GM12878 (cell line): ENCODE results near the gene TMOD3. TPM values are rescaled to one million over a fixed set of nuclear protein-coding genes. Genes with fewer than 3 reads are reported as not detected.
A peak's percentile ranks its signal among the peaks of the same experiment; 100 is the strongest.

ENCODE experiments used
- ATAC-seq: fragments of 200-7000 bp; cut with Tn5 transposase; 3 replicates; pipeline ENCODE4 v1.9.1; 2020; ENCODE audit warnings: mild to moderate bottlenecking, moderate library complexity
- BruUV-seq: library from RNA; stranded (reverse); fragments of 400-500 nt; replicated peaks from 2 replicates; lab custom pipeline; 2021; lab: Mats Ljungman, UMichigan
- CTCF ChIA-PET: fragments of 300-600 bp; sonication (Branson Sonifier 250); formaldehyde crosslinking; extraction: SDS; loops from one replicate; lab custom pipeline; 2021; ENCODE audit warnings: inconsistent platforms; lab: Yijun Ruan, JAX
- POLR2A ChIA-PET: fragments of 350-600 bp; formaldehyde crosslinking; extraction: SDS; loops from one replicate; lab custom pipeline; 2021; ENCODE audit warnings: inconsistent platforms; lab: Charles Lee
- RAD21 ChIA-PET: fragments of 300-600 bp; sonication (Branson Sonifier 250); formaldehyde crosslinking; loops from one replicate; lab custom pipeline; 2023; ENCODE audit warnings: antibody characterized with exemption; ENCODE audit not compliant: unreplicated experiment; lab: Charles Lee
- SMC1A ChIA-PET: fragments of 300-600 bp; sonication (Branson Sonifier 250); formaldehyde crosslinking; loops from one replicate; lab custom pipeline; 2023; ENCODE audit not compliant: unreplicated experiment, uncharacterized antibody; lab: Charles Lee
- DNase-seq: peaks from one replicate; pipeline ENCODE4 v3.0.0-alpha.2; 2011; ENCODE audit warnings: low read depth, low spot score
- FAIRE-seq: peaks from 3 replicates; lab custom pipeline; 2011; peaks lifted over from hg19 to GRCh38; lab: Jason Lieb, UNC
- H2AFZ ChIP-seq: 2 replicates; pipeline ENCODE4 v1.6.0; 2011; ENCODE audit warnings: low read depth, low read length, control low read depth; ENCODE audit not compliant: control insufficient read depth
- H3K27ac ChIP-seq: 2 replicates; pipeline ENCODE4 v1.5.1; 2011; ENCODE audit warnings: control low read depth; ENCODE audit not compliant: control insufficient read depth, insufficient read depth
- H3K27me3 ChIP-seq, 2 experiments: replicated peaks in 1 of 2; 2 replicates each; pipeline versions ENCODE4 v1.6.0 to v1.6.1; 2011; ENCODE audit warnings: low read length in 1 of 2; ENCODE audit not compliant: control insufficient read depth in 2 of 2, insufficient read depth in 2 of 2
- H3K36me3 ChIP-seq, 2 experiments: 2 replicates each; pipeline ENCODE4 v1.5.1; 2011; ENCODE audit warnings: low read length in 1 of 2; ENCODE audit not compliant: control insufficient read depth in 2 of 2, insufficient read depth in 2 of 2
- H3K4me1 ChIP-seq: 2 replicates; pipeline ENCODE4 v1.6.1; 2011; ENCODE audit warnings: mild to moderate bottlenecking, low read length, moderate library complexity, mixed read lengths; ENCODE audit not compliant: control insufficient read depth, insufficient read depth
- H3K4me2 ChIP-seq: 2 replicates; pipeline ENCODE4 v1.6.0; 2011; ENCODE audit warnings: control low read depth; ENCODE audit not compliant: control insufficient read depth, insufficient read depth
- H3K4me3 ChIP-seq: fragments of 200-600 bp; sonication (generic); 2 replicates; pipeline ENCODE4 v1.5.1; 2016
- H3K79me2 ChIP-seq: 2 replicates; pipeline ENCODE4 v1.6.0; 2011; ENCODE audit warnings: low read length; ENCODE audit not compliant: control insufficient read depth, insufficient read depth
- H3K9ac ChIP-seq: 2 replicates; pipeline ENCODE4 v1.8.0; 2011; ENCODE audit warnings: low read length, control low read depth, mixed read lengths; ENCODE audit not compliant: control insufficient read depth, insufficient read depth
- H3K9me3 ChIP-seq: replicated peaks from 3 replicates; pipeline ENCODE4 v1.5.1; 2011; ENCODE audit warnings: mild to moderate bottlenecking, low read length; ENCODE audit not compliant: control insufficient read depth, insufficient read depth
- H4K20me1 ChIP-seq: 2 replicates; pipeline ENCODE4 v1.6.0; 2011; ENCODE audit not compliant: control insufficient read depth, insufficient read depth
- ATF7 ChIP-seq: fragments of 450-650 bp; IDR thresholded peaks from 2 replicates; pipeline ENCODE4 v1.6.1; 2016; ENCODE audit warnings: low read depth, mild to moderate bottlenecking
- EGR1 ChIP-seq, 2 experiments: IDR thresholded peaks; 1 replicate in 1 of 2; 2 replicates in 1 of 2; pipeline ENCODE4 v1.6.1; 2011 to 2012; ENCODE audit warnings: low read depth in 2 of 2, low read length in 2 of 2, borderline replicate concordance in 1 of 2, mild to moderate bottlenecking in 1 of 2, moderate library complexity in 1 of 2
- IKZF1 ChIP-seq: fragments of 450-650 bp; conservative IDR thresholded peaks from 2 replicates; pipeline ENCODE4 v1.6.1; 2017; ENCODE audit warnings: antibody characterized with exemption, mild to moderate bottlenecking
- IKZF2 ChIP-seq, 2 experiments: fragments of 450-650 bp; IDR thresholded peaks; 2 replicates each; pipeline ENCODE4 v1.6.1; 2017; ENCODE audit warnings: mild to moderate bottlenecking in 2 of 2, moderate library complexity in 2 of 2
- PAX5 ChIP-seq: IDR thresholded peaks from 2 replicates; pipeline ENCODE4 v1.6.1; 2011; ENCODE audit warnings: low read depth, low read length, borderline replicate concordance
- SIN3A ChIP-seq: IDR thresholded peaks from 2 replicates; pipeline ENCODE4 v1.6.1; 2012; ENCODE audit warnings: low read depth, low read length, improper control_type of control experiment
- SMAD5 ChIP-seq: IDR thresholded peaks from 2 replicates; pipeline ENCODE4 v1.6.1; 2016; ENCODE audit warnings: antibody characterized with exemption, low read depth
- WGBS: methylation state at CpG from one replicate; pipeline ENCODE4 v1.1.6; 2016; ENCODE audit warnings: low lambda C conversion rate; ENCODE audit not compliant: insufficient replicate concordance, insufficient coverage; ENCODE audit errors: missing lambda C conversion rate; 5-methylcytosine and 5-hydroxymethylcytosine counted together
- in situ Hi-C: fragments of 300-500 bp; cut with MboI; formaldehyde crosslinking; loops from 9 replicates; pipeline ENCODE4 v1.14.3; 2018; ENCODE audit warnings: mixed read lengths
- intact Hi-C: fragments of 100-400 bp; cut with micrococcal nuclease; formaldehyde crosslinking; loops from one replicate; pipeline ENCODE4 v1.14.2; 2022; ENCODE audit not compliant: unreplicated experiment
- polyA plus RNA-seq, 11 experiments: library from polyadenylated mRNA; depleted of rRNA in 4 of 11; unstranded in 6 of 11; stranded (reverse) in 5 of 11; fragments of >200 nt; fragmentation: Nextera tagmentation in 4 of 11; fragmentation: Illumina TruSeq in 1 of 11; extraction: Ambion mirVana in 4 of 11; extraction: Trizol in 1 of 11; gene quantifications; 1 replicate in 1 of 11; 2 replicates in 10 of 11; pipeline versions ENCODE4 v1.2.1 to v1.2.3, GENCODE V29; 2011 to 2016; ENCODE audit warnings: inconsistent platforms in 2 of 11, missing spikeins in 2 of 11, low read depth in 1 of 11
- total RNA-seq, 4 experiments: library from RNA; depleted of rRNA in 3 of 4; stranded (reverse); fragments of >200 nt in 3 of 4; fragmentation: Illumina TruSeq in 1 of 4; extraction: Trizol in 1 of 4; gene quantifications; 2 replicates each; pipeline versions ENCODE4 v1.2.1 to v1.2.3, GENCODE V29; 2013 to 2021
- TF ChIP-seq, protein P1 (sequence below): fragments of 450-650 bp; IDR thresholded peaks from 2 replicates; pipeline ENCODE4 v1.6.1; 2017; ENCODE audit warnings: low read depth, mild to moderate bottlenecking, moderate library complexity
- TF ChIP-seq, protein P2 (sequence below): fragments of 150-350 bp; IDR thresholded peaks from 2 replicates; pipeline ENCODE4 v1.6.1; 2014; ENCODE audit warnings: mild to moderate bottlenecking, low read depth, low read length

The TMOD3 gene
- total and polyA plus RNA-seq, 10 of the 15 experiments (the other 5 are each of a cell fraction or from before 2014, with no cell fraction given): 5.2 to 39.4 (median 22.5) TPM

DNA sequence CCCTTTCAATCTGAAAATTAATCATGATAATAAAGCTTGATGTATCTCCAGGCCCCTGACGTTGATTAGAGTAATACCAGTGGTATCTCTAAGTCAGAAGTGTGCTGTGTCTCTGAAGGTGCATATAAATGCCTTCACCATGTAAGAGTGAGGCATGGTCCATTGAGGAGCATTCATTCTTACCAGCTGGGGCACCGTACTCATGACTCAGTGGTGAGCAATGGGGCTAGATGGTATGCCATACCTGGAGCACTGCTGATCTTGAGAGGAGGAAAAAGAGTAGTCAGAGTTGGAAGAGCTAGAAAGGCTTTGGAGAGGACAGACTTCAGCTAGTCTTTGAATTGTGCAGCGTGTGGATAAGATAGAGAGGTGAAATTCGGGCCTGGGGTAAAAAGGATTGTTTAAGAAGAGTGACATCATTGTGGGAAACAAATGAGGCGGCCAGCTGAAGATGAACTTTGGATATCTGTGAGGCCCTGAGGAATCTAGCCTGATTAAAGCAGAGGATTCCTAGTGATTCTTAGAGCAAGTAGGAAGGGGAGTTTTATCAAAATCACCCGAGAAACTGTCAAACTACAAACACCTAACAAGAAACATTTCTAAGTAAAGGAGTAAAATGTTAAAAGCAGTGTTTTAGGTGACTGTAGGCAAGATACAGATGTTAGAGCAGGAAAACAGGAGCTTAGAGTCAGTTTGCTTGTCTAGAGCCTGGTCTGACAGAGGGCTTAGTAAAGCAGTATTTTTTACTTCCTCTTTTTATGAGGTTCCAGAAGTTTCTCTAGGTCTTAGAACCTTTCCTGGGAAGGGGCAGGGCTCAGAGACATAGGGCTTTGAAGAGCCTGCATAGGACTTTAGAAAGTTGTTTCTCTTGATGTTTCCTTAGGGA lies 13.6 kb downstream of the TMOD3 start:
- no peaks in the 10 kb centered on the region; a peak in 1 of 4 replicates for H3K36me3 ChIP-seq
- ATAC-seq: peak; percentile 82
- H4K20me1 ChIP-seq: no peaks in the 10 kb centered on the region
- peaks cover 30% of the 10 kb centered on the region for H3K4me1 ChIP-seq
- ChIA-PET RAD21 (interaction anchor here (0.6 to 1.3 kb wide), 2 partner anchors 10 to 41 kb away, joined by 3 read pairs; no protein-coding TSS in a partner anchor), CTCF (interaction anchor here (0.5 to 3.9 kb wide), 10 partner anchors 9 to 374 kb away, joined by 3 to 17 read pairs (median 4); no protein-coding TSS in a partner anchor), SMC1A (interaction anchor here (0.8 to 6.5 kb wide), 11 partner anchors 9 to 192 kb away, joined by 3 to 44 read pairs (median 4); no protein-coding TSS in a partner anchor), POLR2A (interaction anchor here (0.8 to 0.9 kb wide), 2 partner anchors 9 to 13 kb away, joined by 3 to 4 read pairs; no protein-coding TSS in a partner anchor)
- H3K79me2 ChIP-seq: peaks cover 91% of the 10 kb centered on the region
- no TSS peak for BruUV-seq
- intact Hi-C loops (no loop called here), in situ Hi-C loops (no loop called here)
- H3K27me3 ChIP-seq: no peaks in the 10 kb centered on the region
- H3K9ac ChIP-seq: no peak overlapping the region
- peak overlapping the region; percentile 57 for H3K4me2 ChIP-seq
- H3K4me3 ChIP-seq: no peak overlapping the region
- TF ChIP-seq ATF7 (peak; percentile 36; the same call in 1 of the 2 replicates), SIN3A (no peak), PAX5 (no peak), SMAD5 (no peak), IKZF1 (peak; percentile 41; the same call in 1 of the 2 replicates), IKZF2 (IDR thresholded peaks at IDR 0.05) (peak; percentile 25 to 32; a peak in 1 of 4 replicates), EGR1 (IDR thresholded peaks at IDR 0.05; ENCODE audit: borderline replicate concordance in 1 of 2, low read depth in 2 of 2, low read length in 2 of 2) (no peak)
- TF ChIP-seq, protein P1, sequence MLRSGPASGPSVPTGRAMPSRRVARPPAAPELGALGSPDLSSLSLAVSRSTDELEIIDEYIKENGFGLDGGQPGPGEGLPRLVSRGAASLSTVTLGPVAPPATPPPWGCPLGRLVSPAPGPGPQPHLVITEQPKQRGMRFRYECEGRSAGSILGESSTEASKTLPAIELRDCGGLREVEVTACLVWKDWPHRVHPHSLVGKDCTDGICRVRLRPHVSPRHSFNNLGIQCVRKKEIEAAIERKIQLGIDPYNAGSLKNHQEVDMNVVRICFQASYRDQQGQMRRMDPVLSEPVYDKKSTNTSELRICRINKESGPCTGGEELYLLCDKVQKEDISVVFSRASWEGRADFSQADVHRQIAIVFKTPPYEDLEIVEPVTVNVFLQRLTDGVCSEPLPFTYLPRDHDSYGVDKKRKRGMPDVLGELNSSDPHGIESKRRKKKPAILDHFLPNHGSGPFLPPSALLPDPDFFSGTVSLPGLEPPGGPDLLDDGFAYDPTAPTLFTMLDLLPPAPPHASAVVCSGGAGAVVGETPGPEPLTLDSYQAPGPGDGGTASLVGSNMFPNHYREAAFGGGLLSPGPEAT: peak; percentile 32; the same call in 1 of the 2 replicates
- TF ChIP-seq, protein P2, sequence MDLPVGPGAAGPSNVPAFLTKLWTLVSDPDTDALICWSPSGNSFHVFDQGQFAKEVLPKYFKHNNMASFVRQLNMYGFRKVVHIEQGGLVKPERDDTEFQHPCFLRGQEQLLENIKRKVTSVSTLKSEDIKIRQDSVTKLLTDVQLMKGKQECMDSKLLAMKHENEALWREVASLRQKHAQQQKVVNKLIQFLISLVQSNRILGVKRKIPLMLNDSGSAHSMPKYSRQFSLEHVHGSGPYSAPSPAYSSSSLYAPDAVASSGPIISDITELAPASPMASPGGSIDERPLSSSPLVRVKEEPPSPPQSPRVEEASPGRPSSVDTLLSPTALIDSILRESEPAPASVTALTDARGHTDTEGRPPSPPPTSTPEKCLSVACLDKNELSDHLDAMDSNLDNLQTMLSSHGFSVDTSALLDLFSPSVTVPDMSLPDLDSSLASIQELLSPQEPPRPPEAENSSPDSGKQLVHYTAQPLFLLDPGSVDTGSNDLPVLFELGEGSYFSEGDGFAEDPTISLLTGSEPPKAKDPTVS: peak; percentile 90
- 79% methylated on average over 6 of the region's 6 CpGs for WGBS
- no peaks in the 10 kb centered on the region for H3K9me3 ChIP-seq
- H3K27ac ChIP-seq: peak overlapping the region; percentile 47
- peak; percentile 85 for FAIRE-seq
- no peak for DNase-seq
- H2AFZ ChIP-seq: no peak overlapping the region
